PFSK-1 (cell line): ENCODE data around the gene MKRN1.

Experiments
- FOXP2 ChIP-seq: optimal IDR thresholded peaks from 2 replicates; pipeline ENCODE3; 2011; ENCODE audit warnings: borderline replicate concordance, control low read depth, inconsistent platforms; ENCODE audit not compliant: insufficient read depth; ENCODE audit errors: extremely low read length, extremely low read depth
- POLR2AphosphoS5 ChIP-seq: IDR thresholded peaks from 2 replicates; pipeline ENCODE4 v1.6.1; 2012; ENCODE audit warnings: low read depth, mild to moderate bottlenecking, control low read depth, low read length, moderate library complexity
- REST ChIP-seq, 2 experiments: IDR thresholded peaks; 2 replicates each; pipeline versions ENCODE4 v1.6.1 to v1.8.0; 2011 to 2012; ENCODE audit warnings: low read depth in 2 of 2, low read length in 2 of 2, control low read depth in 1 of 2, inconsistent platforms in 1 of 2, mild to moderate bottlenecking in 1 of 2, moderate library complexity in 1 of 2; ENCODE audit not compliant: insufficient read depth in 1 of 2
- SIN3A ChIP-seq: IDR thresholded peaks from 2 replicates; pipeline ENCODE4 v1.6.1; 2012; ENCODE audit warnings: mild to moderate bottlenecking, low read length, moderate library complexity, borderline replicate concordance; ENCODE audit not compliant: insufficient read depth
- TAF1 ChIP-seq: IDR thresholded peaks from 2 replicates; pipeline ENCODE4 v1.6.1; 2012; ENCODE audit warnings: low read length, control low read depth, borderline replicate concordance; ENCODE audit not compliant: insufficient read depth

The MKRN1 gene

GRCh38 chr7:140453273-140453672 is 26.0 kb downstream of the MKRN1 start:
- TF ChIP-seq REST (IDR thresholded peaks at IDR 0.05; ENCODE audit: insufficient read depth in 1 of 2, low read depth in 2 of 2, low read length in 2 of 2) (no peak), POLR2AphosphoS5 (no peak), SIN3A (no peak)

GRCh38 chr7:140451716-140452115 is 27.6 kb downstream of the MKRN1 start:
- no peak for TF ChIP-seq SIN3A
- no peak for TF ChIP-seq POLR2AphosphoS5
- no peak for TF ChIP-seq TAF1
- TF ChIP-seq REST (IDR thresholded peaks at IDR 0.05; ENCODE audit: insufficient read depth in 1 of 2, low read depth in 2 of 2, low read length in 2 of 2) = no peak

- TF ChIP-seq SIN3A (no peak), FOXP2 (no peak), POLR2AphosphoS5 (no peak), TAF1 (no peak), REST (IDR thresholded peaks at IDR 0.05; ENCODE audit: insufficient read depth in 1 of 2, low read depth in 2 of 2, low read length in 2 of 2) (no peak)
These were observed 30.4 kb downstream of the MKRN1 start for GRCh38 chr7:140448781-140449480.

GRCh38 chr7:140447841-140448240 is 31.5 kb downstream of the MKRN1 start:
- no peak for TF ChIP-seq FOXP2
- no peak for TF ChIP-seq POLR2AphosphoS5
- no peak for TF ChIP-seq SIN3A
- TF ChIP-seq TAF1 = no peak

- TF ChIP-seq TAF1 (no peak), POLR2AphosphoS5 (no peak), SIN3A (no peak), REST (IDR thresholded peaks at IDR 0.05; ENCODE audit: insufficient read depth in 1 of 2, low read depth in 2 of 2, low read length in 2 of 2) (no peak), FOXP2 (no peak)
These were observed 32.8 kb downstream of the MKRN1 start for GRCh38 chr7:140446467-140446866.
